Upper lobe of left lung (tissue), 6 donors: ENCODE data around the gene TNFRSF12A. TPM values are rescaled to one million over a fixed set of nuclear protein-coding genes. Genes with fewer than 3 reads are reported as not detected.

Experiments used
- ATAC-seq, 2 donors: fragments of 200-7000 bp; cut with Tn5 transposase; one replicate each; pipeline ENCODE4 v1.9.1; 2022; ENCODE audit warnings: mild to moderate bottlenecking in 2 of 2, moderate library complexity in 2 of 2; ENCODE audit not compliant: low FRiP score in 2 of 2
- DNase-seq, 2 donors: peaks; one replicate each; pipeline ENCODE4 v3.0.0-alpha.2; 2019 to 2020
- H3K27ac ChIP-seq, 4 donors: fragments of 200-600 bp; sonication (generic); one replicate each; pipeline ENCODE4 v1.5.1; 2016 to 2019
- H3K27me3 ChIP-seq, 4 donors: fragments of 200-600 bp; sonication (generic); one replicate each; pipeline ENCODE4 v1.5.1; 2017 to 2019
- H3K36me3 ChIP-seq, 4 donors: fragments of 200-600 bp; sonication (generic); one replicate each; pipeline ENCODE4 v1.5.1; 2016 to 2019
- H3K4me1 ChIP-seq, 4 donors: fragments of 200-600 bp; sonication (generic); one replicate each; pipeline ENCODE4 v1.5.1; 2018 to 2019
- H3K4me3 ChIP-seq, 4 donors: fragments of 200-600 bp; sonication (generic); one replicate each; pipeline ENCODE4 v1.5.1; 2017 to 2019; ENCODE audit warnings: mild to moderate bottlenecking in 2 of 4, moderate library complexity in 1 of 4
- H3K9me3 ChIP-seq, 4 donors: fragments of 200-600 bp; sonication (generic); one replicate each; pipeline ENCODE4 v1.5.1; 2018 to 2019
- EP300 ChIP-seq, 4 donors: sonication (generic); formaldehyde crosslinking; IDR thresholded peaks; one replicate each; pipeline ENCODE4 v1.5.1; 2017; ENCODE audit warnings: antibody characterized with exemption in 4 of 4, control low read depth in 2 of 4
- POLR2A ChIP-seq, 4 donors: fragments of 450-650 bp; IDR thresholded peaks; one replicate each; pipeline ENCODE4 v1.5.1; 2016 to 2017; ENCODE audit warnings: antibody characterized with exemption in 4 of 4, mild to moderate bottlenecking in 2 of 4
- POLR2AphosphoS5 ChIP-seq, 2 donors: sonication (generic); formaldehyde crosslinking; IDR thresholded peaks; one replicate each; pipeline ENCODE4 v1.5.1; 2017; ENCODE audit warnings: antibody characterized with exemption in 2 of 2
- WGBS, 2 donors: methylation state at CpG; one replicate each; pipeline ENCODE4 v1.1.5; 2017 to 2018; 5-methylcytosine and 5-hydroxymethylcytosine counted together
- total RNA-seq, 6 donors: library from RNA; depleted of rRNA in 4 of 6; stranded (reverse); fragments of >200 nt in 4 of 6; gene quantifications; one replicate each; pipeline versions ENCODE4 v1.1.0 to v1.2.1, GENCODE V29; 2016 to 2021
- TF ChIP-seq, protein P1 (sequence below), 6 experiments: fragments of 450-650 bp in 4 of 6; fragments of 200-600 bp in 2 of 6; sonication (generic) in 2 of 6; IDR thresholded peaks; one replicate each; pipeline ENCODE4 v1.5.1; 2016 to 2019; ENCODE audit warnings: antibody characterized with exemption in 6 of 6
- donor health status: DM: no; HTN: no; CAD: no; lungs with moderate emphysema.
- donor health status: DM: no; HTN: yes; CAD: no; lungs with severe emphysema.

The TNFRSF12A gene
- total RNA-seq, 6 donors from 2014 or later = 37.7 to 431 (median 76.5) TPM

GRCh38 chr16:3019594-3020246 lies 448 bp upstream of the TNFRSF12A start:
- Histone ChIP-seq H3K27me3 (peaks cover 0 to 10% (median 3%) of the 10 kb centered on the region in 4 donors), H3K4me1 (peaks cover 40 to 62% (median 51%) of the 10 kb centered on the region in 4 donors), H3K4me3 (peak overlapping the region in 3 of 4 donors; percentile 62 to 76 (median 69)), H3K9me3 (no peaks in the 10 kb centered on the region), H3K36me3 (peaks cover 0 to 5% (median 0%) of the 10 kb centered on the region in 4 donors), H3K27ac (peak overlapping the region in 3 of 4 donors; percentile 97)
- TF ChIP-seq EP300 (IDR thresholded peaks at IDR 0.05) = no peak
- no peak for TF ChIP-seq POLR2AphosphoS5 (IDR thresholded peaks at IDR 0.05)
- TF ChIP-seq, protein P1, sequence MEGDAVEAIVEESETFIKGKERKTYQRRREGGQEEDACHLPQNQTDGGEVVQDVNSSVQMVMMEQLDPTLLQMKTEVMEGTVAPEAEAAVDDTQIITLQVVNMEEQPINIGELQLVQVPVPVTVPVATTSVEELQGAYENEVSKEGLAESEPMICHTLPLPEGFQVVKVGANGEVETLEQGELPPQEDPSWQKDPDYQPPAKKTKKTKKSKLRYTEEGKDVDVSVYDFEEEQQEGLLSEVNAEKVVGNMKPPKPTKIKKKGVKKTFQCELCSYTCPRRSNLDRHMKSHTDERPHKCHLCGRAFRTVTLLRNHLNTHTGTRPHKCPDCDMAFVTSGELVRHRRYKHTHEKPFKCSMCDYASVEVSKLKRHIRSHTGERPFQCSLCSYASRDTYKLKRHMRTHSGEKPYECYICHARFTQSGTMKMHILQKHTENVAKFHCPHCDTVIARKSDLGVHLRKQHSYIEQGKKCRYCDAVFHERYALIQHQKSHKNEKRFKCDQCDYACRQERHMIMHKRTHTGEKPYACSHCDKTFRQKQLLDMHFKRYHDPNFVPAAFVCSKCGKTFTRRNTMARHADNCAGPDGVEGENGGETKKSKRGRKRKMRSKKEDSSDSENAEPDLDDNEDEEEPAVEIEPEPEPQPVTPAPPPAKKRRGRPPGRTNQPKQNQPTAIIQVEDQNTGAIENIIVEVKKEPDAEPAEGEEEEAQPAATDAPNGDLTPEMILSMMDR (IDR thresholded peaks at IDR 0.05) = no peak
- TF ChIP-seq POLR2A (IDR thresholded peaks at IDR 0.05) = no peak
- 33 to 58% methylated on average over 20 to 40 of the region's 40 CpGs for WGBS, 2 donors
- DNase-seq (no peak), ATAC-seq (no peak)

GRCh38 chr16:3020604-3021448 lies 658 bp downstream of the TNFRSF12A start:
- TF ChIP-seq POLR2A (IDR thresholded peaks at IDR 0.05) (peak in 1 of 4 donors; percentile 80), EP300 (IDR thresholded peaks at IDR 0.05) (peak in 2 of 4 donors; percentile 61 to 93), POLR2AphosphoS5 (IDR thresholded peaks at IDR 0.05) (peak; percentile 68 to 92)
- TF ChIP-seq, protein P1 (IDR thresholded peaks at IDR 0.05) = peak in 1 of 6 experiments; percentile 15
- DNase-seq = peak; percentile 91 to 95
- ATAC-seq = peak; percentile 56 to 82
- H3K27me3 ChIP-seq = peaks cover 0 to 10% (median 3%) of the 10 kb centered on the region in 4 donors
- H3K4me3 ChIP-seq = peak overlapping the region; percentile 62 to 80 (median 72)
- H3K9me3 ChIP-seq = no peaks in the 10 kb centered on the region
- 4% methylated on average over 24 of the region's 57 CpGs; no CpG with 5 or more reads in 1 of the 2 donors for WGBS, 2 donors
- H3K4me1 ChIP-seq = peaks cover 45 to 72% (median 53%) of the 10 kb centered on the region in 4 donors
- peaks cover 1 to 7% (median 2%) of the 10 kb centered on the region in 4 donors for H3K36me3 ChIP-seq
- peak overlapping the region; percentile 94 to 97 (median 97) for H3K27ac ChIP-seq

DNA sequence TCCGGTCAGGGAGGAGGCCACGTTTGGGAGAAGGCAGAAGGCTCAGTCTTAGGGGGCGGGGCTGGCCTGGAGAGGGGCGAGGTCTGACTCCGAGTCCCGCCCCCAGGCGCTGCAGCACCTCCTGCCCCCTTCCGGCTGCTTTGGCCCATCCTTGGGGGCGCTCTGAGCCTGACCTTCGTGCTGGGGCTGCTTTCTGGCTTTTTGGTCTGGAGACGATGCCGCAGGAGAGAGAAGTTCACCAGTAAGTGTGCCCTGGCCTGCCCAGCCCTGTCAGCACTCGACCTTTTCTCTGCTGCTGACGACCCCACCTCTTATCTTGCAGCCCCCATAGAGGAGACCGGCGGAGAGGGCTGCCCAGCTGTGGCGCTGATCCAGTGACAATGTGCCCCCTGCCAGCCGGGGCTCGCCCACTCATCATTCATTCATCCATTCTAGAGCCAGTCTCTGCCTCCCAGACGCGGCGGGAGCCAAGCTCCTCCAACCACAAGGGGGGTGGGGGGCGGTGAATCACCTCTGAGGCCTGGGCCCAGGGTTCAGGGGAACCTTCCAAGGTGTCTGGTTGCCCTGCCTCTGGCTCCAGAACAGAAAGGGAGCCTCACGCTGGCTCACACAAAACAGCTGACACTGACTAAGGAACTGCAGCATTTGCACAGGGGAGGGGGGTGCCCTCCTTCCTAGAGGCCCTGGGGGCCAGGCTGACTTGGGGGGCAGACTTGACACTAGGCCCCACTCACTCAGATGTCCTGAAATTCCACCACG lies 1.5 kb downstream of the TNFRSF12A start:
- ATAC-seq (peak; percentile 74 to 77), DNase-seq (peak in 1 of 2 donors; percentile 93)
- no peaks in the 10 kb centered on the region for H3K9me3 ChIP-seq
- TF ChIP-seq POLR2AphosphoS5 (IDR thresholded peaks at IDR 0.05) (no peak), EP300 (IDR thresholded peaks at IDR 0.05) (no peak), POLR2A (IDR thresholded peaks at IDR 0.05) (peak in 1 of 4 donors; percentile 3)
- TF ChIP-seq, protein P1 (IDR thresholded peaks at IDR 0.05) = peak in 4 of 6 experiments; percentile 16 to 54 (median 32)
- peak overlapping the region; percentile 94 to 97 (median 97) for H3K27ac ChIP-seq
- peaks cover 45 to 72% (median 53%) of the 10 kb centered on the region in 4 donors for H3K4me1 ChIP-seq
- H3K36me3 ChIP-seq = peaks cover 3 to 15% (median 10%) of the 10 kb centered on the region in 4 donors
- peak overlapping the region; percentile 62 to 80 (median 72) for H3K4me3 ChIP-seq
- WGBS, 2 donors = 13 to 31% methylated on average over 8 to 25 of the region's 25 CpGs
- peaks cover 0 to 10% (median 3%) of the 10 kb centered on the region in 4 donors for H3K27me3 ChIP-seq

DNA sequence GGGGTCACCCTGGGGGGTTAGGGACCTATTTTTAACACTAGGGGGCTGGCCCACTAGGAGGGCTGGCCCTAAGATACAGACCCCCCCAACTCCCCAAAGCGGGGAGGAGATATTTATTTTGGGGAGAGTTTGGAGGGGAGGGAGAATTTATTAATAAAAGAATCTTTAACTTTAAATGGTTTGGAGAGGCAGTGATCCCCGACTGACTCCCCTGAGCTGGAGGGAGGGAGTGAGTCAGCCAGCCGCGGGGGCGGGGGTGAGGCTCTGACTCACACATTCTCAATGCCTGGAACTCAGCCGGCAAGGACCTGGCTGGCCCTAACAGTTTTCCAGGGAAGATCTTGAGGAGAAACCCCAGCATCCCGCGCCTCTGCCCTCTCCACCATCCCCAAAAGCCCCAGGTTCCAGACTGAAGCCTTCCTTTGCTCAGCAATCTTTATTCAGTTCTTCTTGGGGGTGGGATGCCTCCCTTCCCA lies 2.1 kb downstream of the TNFRSF12A start:
- Histone ChIP-seq H3K4me3 (peak overlapping the region in 3 of 4 donors; percentile 62 to 76 (median 69)), H3K36me3 (peaks cover 3 to 21% (median 16%) of the 10 kb centered on the region in 4 donors), H3K9me3 (no peaks in the 10 kb centered on the region), H3K27ac (peak overlapping the region; percentile 94 to 97 (median 97)), H3K4me1 (peaks cover 45 to 72% (median 53%) of the 10 kb centered on the region in 4 donors), H3K27me3 (peaks cover 0 to 9% (median 3%) of the 10 kb centered on the region in 4 donors)
- peak; percentile 72 to 78 for ATAC-seq
- peak in 1 of 4 donors; percentile 67 for TF ChIP-seq EP300 (IDR thresholded peaks at IDR 0.05)
- TF ChIP-seq POLR2A (IDR thresholded peaks at IDR 0.05) = peak in 1 of 4 donors; percentile 11
- TF ChIP-seq, protein P1 (IDR thresholded peaks at IDR 0.05) = no peak
- TF ChIP-seq POLR2AphosphoS5 (IDR thresholded peaks at IDR 0.05) = peak; percentile 60 to 81
- DNase-seq = peak; percentile 94 to 95
- WGBS, 2 donors = 23 to 24% methylated on average over 6 to 8 of the region's 8 CpGs
